HG02623 (cell line): Measurements from ENCODE around the gene MTX2.

Experiments used
- ATAC-seq: cut with Tn5 transposase; IDR thresholded peaks from one replicate; pipeline ENCODE4 v1.9.1; 2021; ENCODE audit warnings: moderate library complexity; ENCODE audit not compliant: unreplicated experiment

MTX2 gene

DNA sequence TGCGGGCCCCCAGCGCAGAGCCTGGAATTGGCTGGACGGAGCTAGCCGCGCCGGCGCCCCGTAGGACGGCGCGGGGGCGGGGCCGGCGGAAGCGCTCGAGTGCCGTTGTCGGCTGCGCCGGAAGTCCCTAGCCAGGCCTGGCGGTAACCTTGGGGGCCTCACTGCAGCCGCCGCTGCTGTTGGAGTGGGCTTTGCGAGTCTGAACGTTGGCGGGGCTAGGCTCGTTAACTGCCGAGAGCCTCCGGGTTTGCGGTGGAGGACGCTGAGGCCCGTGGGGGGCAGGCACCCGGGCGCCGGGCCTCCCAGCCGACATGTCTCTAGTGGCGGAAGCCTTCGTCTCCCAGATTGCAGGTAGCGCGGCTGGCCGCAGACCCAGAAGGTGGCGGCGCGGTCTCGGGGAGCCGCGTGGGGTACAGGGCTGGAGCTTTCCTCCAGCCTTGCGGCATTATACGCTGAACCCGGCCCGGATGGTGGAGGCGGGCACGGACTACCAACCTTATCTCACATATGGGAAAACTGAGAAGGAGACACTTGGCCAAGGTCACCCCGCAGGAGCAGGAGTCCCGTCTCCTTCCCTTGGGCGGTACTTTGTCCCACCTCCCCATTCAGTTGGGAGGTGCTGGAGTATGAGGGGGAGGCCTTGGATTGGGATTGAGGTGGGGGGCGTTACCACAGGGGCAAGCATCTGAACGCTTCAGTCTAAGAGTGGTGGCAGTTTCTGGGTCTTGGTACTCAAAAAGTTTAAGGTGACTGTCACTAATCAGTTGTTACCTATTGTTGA, at the start of gene MTX2:
TSS of gene MTX2 (plus strand) at position 124 of the 781 bp plus-strand sequence. CDS start at position 312, 188 bp downstream.
- peak; percentile 98 for ATAC-seq

DNA sequence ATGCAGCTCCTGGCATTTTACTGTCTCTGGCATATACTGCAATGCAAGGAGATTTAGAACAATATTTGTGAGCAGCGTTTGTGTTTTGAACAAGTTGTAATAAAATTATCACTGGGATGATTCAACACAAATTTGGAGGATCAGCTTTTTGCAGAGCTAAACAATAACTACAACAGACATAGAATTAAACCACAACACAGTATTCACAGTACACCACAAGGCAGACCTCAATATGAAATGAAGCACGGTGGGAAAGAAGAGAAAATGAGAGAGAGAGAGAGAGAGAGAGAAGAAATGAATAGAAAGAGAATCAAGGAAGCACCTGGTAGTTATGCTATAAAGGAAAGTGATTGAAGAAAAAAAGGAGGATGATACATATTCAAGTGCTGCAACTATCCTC, 41.4 kb upstream of the MTX2 start:
- no peak for ATAC-seq

DNA sequence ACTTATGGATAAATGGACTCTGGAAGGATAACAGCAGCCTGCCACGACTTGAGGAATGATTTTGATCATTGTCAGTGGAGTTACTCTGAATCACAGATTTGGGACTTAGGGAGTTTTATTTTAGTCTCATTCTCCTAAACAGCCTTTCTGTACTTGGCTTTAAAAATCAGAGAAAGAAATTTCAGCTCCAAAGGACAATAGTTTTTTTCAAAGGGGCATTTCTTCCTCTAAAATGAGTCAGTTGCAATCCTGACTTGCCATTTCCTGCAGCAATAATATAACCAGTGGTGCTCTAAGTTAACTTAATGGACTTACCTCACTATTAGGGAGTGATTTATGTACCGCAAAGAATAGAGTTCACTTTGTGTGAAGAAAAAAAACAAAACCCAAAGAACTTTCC, 35.1 kb upstream of the MTX2 start:
- ATAC-seq, result no peak

DNA sequence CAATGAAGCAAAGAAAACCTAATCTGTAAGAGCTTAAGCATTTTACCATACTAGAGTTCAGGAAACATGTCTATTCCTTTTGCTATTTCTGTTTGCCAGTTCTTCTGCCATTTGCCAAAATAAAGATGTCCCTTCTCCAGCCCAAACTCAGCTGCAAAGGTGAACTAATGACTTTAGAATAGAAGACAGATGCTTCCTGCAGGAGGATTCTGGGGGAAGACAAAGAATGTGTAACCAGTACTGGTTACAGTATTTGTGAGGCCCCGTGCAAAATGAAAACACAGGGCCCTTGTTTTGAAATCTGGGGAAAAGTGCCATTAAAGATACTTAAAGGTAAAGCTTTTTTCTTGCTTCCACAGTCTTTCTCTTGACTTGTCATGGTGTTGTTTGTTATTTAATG, 34.3 kb upstream of the MTX2 start:
- ATAC-seq, result no peak

DNA sequence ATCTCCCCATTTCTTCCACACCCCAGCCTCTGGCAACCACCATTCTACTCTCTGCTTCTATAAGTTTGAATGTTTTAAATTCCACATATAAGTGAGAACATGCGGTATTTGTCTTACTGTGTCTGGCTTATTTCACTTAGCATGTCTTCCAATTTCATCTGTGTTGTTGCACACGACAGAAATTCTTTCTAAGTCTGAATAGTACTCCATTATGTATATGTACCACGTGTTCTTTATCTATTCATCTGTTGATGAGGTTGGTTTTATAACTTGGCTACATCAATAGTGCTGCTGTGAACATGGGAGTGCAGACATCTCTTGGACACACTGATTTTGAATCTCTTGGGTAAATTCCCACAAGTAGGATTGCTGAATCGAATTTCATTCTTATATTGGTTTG, 31.8 kb upstream of the MTX2 start:
- ATAC-seq, result no peak

DNA sequence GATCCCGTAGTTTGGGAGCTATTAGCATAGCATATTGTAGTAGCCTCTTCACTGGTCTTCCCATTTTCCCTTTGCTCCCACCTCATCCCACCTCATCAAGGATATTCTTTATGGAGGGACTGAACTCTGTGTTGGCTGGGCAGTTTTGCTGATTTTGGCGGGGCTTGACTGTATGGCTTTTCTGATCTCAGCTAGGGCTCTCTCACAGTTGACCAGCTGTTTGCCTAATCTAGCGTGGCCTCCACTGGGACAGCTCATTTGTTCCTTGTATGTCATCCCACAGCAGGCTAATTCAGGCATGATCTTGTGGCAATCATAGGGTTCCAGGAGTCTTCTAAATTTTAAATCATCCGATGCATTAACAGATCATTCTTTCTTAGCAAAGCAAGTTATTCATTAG, 30.2 kb upstream of the MTX2 start:
- ATAC-seq, result no peak

DNA sequence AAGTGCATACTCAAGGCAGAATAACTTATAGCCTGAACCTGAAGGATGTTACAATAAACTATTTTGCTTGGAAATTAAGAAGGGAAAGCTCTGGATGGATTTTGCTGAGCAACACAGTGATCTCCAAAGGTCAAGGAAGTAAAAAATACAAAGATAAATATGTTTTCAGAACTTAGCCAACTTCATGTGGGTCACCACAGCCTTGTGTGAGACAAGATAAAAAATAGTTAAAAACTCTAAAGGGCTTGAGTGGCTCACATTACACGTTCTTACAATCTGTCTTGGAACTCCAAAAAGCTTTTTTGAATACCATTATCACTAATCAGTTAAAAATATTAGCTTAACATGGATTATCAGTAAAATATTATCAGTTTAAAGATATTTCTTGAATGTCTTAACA, 28.9 kb upstream of the MTX2 start:
- ATAC-seq, result no peak

DNA sequence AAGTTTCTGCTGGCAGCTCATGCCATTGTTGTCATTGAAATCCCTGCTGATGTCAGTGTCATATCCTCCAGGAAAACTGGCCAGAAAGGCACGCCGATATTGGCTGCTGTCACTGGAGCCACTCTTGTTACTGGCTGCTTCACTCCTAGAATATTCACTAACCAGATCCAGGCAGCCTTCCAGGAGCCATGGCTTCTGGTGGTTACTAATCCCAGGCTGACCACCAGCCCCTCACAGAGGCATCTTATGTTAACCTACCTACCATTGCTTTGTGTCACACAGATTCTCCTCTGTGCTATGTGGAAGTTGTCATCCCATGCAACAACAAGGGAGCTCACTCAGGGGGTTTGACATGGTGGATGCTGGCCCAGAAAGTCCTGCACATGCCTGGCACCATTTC, 27.0 kb upstream of the MTX2 start:
- no peak for ATAC-seq

DNA sequence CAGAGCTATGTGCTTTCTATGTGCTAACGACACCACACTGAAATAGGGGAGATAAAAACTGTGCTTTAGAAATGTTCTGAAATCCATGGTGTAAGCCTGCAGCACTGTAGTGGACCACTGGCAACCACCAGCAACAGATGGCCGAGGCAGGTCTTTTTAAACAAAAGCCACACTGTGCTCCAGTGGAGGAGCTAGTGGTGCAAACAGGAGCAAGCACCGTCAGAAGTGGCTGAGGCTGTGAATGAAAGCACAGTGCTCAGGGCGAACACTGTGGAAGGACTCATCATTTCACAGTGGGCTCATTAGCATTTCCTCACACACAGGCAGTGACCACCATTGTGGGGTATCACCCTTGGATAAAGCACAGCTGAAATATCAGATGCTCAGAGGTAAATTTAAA, 22.9 kb upstream of the MTX2 start:
- ATAC-seq, result no peak

DNA sequence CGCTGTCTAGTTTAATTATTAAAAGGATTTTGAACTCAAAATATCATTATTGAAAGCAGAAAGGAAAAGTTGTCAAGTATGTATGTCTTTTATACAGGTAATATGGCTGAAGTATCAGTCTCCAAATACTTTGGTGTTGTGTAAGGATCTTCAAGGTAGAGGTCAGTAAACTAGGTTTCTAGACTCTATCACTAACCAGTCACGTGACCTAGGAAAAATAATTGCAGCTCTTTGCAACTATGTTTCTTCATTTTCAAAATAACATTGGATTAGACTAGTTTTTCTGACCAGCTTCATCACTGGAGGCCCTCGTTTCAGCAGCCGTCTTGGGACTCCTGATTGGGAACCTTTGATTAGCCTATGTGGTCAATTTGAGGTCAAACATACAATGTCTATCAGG, 21.4 kb upstream of the MTX2 start:
- no peak for ATAC-seq

DNA sequence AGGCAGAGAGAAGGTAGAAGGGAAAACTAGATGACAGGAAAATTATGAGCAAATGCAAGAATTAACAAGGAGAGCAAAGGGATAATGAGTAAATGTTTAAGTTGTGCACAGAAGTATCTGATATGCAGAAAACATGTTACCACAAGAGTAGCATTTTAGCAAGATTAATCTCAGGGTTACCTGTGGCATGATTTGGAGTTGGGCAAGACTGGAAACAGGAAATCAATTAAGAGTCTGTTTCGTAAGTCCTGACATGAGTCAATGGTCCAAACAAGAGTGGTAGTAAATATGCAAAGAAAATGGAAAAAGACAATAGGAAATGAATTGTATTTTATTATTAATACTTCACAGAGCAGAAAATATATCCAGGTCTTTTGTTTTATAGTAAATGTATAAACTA, 17.3 kb upstream of the MTX2 start:
- no peak for ATAC-seq

DNA sequence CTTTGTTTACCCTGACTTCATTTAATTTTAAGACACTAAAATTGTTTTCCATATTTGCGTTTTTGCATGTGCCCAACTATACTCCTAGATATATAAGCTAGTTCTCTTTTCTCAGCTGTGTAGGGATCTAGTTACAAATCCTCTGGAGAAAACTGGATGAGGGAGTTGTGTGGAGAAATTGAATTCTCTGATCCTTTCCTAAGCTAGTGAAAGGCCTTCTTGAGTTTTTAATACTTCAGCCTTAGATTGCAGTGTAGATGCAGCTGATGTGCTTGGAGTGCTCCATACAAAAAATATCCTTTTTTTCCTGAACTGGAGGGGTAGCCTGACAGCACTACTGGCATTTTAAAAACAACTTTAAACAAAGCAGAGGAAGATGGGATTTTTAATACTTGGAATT, 8.6 kb upstream of the MTX2 start:
- no peak for ATAC-seq

DNA sequence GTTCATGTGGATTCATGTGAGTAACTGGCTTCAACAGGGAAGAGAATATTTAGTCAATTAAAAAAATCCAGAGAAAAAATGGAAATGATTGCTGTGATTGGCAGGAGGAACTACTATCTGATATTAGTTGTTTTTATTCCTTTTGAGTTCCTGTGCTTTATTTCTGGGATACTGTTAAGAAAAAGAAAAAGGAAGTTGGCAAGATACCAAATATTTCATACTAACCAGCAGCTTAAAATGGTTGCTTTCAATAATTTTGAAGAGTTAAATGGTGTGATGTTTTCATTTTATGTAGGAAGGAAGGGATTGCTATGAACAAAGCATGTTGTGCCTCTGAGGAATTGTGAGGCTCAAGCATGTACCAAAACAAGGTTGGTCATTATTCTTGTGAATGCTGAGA, 8.1 kb upstream of the MTX2 start:
- ATAC-seq, result no peak

DNA sequence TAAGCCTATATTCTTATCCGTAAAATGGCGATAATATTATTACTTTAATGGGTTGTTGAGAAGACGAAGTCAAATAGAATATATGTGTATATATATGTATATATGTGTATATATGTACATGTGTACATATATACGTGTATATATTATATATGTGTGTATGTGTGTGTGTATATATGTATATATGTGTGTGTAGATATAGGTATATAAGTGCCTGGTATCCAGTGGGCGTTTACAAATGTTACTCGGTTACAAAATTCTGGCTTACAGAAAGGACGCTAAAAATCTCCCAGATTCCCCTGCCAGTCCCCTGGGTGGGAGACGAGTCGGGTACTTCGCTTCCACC, 295 bp upstream of the MTX2 start:
- no peak for ATAC-seq

DNA sequence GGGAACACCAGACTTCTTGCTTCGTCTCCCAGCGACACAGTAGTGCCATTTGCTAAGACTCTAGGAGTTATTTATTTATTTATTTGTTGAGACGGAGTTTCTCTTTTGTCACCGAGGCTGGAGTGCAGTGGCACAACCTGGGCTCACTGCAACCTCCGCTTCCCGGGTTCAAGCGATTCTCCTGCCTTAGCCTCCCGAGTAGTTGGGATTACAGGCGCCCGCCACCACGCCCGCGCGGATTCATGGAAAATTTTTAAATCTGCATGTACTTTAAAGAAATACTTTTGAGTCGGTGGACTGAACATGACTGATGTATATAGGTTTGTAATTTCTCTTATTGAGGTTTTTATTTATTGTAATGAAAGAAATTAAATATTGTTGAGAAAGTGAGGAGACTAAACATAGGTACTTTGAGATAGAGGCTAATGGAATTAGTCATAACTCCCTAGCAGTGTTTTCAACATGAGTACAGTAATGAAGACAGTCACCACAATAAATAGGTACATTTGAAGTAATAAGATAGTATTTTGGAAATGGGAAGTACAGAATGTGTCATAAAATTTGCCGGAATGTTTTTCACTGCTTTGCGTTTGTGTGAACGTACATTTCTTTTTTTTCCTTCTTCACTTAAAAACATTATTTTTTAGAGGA, 983 bp downstream of the MTX2 start:
- ATAC-seq, result no peak

DNA sequence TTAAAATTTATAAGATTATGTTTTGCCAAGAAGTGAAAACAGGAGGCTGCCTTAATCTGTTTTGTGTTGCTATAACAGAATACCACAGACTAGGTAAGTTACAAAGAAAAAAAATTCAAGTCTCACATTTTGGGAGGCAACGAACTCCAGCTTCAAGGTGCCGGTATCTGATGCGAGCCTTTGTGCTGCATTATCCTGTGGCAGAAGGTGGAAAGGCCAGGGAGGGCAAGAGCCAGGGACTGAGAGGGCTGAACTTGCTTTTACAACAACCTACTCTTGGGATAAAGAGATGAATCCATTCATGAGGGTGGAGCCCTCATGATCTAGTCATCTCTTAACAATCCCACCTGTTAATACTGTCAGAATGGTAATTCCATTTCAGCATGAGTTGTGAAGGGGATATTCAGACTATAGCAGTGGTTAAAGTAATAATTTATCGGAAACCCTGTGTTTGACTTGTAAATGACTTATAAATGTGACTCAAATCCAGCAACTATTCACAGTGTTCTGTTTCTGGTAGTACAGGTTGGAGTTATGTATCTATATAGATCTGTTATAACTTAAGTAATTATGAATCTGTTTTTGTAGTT, 3.7 kb downstream of the MTX2 start:
- ATAC-seq, result no peak

DNA sequence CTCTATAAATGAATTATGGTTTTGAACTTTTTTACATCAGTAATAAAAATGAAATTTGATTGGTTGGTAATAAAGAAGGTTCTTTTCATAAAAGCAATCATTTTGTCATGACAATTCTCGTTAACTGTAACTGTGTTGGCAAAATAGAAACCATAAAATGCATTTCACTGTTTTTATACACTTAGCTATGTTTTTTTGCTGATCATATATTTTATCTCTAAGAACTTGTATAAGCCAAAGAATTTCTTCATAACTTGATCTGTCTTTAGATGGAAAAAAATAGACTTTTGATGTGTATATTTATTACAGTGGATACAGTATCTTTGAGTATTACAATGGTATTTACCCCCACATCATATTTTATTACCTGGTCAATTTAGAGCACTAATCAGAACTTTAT, 9.7 kb downstream of the MTX2 start:
- no peak for ATAC-seq

DNA sequence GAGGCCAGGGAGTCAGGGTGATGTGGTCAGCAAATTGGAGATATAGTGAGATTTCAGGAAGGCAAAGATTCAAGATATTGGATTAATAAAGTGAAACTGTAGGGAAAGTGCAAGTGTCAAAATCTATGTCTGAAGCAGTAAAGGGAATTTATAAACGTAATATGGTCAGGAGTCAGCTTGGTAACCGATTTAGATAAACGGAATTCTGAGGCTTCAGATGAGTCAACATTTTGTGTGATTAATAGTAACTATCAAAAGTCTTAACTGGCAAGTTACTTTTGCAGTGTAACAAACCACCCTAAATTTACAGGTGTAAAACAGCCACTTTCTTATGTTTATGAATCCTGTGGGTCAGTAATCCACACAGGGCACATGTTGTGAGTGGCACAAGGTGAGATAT, 10.9 kb downstream of the MTX2 start:
- no peak for ATAC-seq

DNA sequence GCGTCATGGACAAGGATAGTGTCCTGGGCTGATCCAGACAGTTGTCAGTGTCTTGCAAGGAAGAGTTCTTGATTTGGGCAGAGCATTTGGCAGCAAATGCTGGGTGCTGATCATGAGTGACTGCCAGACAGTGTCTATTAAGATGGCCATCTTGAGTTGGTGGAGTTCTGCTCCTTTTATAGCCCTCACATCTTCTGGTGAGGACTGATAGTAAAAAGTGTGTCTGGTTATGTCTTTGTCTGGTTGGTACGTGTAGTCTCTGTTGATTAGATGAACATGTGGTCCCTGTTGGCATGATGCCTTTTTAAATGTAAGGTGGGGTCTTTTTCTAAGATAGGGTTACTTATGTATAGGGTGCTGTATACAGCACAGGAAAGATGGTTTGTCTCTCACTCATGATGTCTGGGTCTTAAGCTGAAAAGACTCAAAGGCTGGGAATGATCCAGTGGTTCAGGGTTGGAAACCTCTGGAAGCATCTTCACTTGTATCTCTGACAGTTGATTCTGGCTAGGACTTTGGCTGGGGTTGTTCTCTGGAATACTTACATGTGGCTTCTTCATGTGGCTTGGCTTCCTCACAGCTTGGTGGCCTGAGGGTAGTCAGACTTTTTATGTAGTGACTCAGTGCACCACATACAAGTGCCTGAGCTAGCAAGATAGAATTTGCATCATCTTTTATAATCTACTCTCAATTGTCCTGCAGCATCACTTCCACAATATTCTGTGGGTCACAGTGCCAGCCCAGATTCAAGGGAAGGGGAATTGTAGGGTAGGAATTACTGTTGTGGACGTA, 11.8 kb downstream of the MTX2 start:
- ATAC-seq, result no peak

DNA sequence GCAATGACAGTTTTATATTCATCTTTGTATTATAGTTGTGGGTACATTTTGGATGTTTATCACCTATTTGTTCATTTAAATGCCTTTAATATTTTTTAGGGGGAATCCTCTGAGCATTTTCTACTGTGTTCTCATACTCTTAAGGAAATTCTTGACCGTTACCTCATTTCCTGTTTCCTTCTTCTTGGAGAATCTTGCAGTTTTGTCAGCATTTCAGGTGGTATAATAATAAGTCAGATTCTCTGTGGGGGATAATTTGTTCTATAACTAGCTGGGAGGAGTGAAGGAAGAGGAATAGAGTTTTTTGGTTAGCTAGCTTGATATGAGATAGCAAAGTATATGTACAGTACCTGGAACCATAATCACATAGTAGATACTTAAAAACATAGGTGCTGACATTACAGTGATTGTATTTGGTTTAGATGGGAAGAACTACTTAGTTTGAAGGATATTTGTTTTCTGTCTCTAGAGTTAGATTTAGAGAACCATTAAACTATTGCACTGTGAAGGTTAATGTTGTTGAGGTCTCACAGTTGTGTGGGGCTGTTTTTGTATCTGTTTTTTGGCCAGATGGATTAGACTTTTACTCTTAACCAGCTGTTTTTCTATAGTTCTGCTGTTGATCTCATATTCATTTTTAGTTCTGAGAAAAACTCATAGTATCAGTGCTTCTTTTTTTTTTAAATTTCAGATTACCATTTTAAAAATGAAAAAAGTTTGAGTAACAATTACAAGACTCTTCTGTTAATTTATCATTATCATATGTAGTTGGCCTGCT, 14.2 kb downstream of the MTX2 start:
- no peak for ATAC-seq

DNA sequence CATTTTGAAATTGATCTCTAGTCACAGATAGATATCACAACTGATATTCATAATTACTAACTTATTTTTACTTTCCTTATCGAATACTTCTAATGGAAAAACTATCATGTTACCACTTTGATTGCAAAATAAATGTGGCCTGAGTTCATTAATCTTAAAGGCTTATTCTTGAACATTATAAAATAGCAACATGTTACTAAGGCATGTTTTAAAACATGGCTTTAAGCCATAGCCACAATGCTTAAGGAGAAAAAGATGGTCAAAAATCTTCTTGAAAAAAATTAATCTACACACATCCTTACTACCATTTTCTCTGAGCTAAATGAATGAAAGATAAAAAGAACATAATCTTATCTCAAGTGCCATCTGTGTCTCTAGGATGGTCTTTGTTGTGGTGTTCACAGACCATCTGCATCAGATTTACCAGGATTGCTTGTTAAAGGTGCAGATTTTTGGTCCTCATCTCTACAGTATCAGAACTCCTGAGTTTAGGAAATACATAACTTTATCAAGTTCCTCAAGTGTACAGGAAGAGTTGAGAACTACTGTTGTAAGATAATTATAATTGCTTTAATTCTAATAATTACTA, 15.3 kb downstream of the MTX2 start:
- ATAC-seq, result no peak
